HepG2 (cell line): ENCODE measurements around the gene TSN. TPM values are rescaled to one million over a fixed set of nuclear protein-coding genes. Genes with fewer than 3 reads are reported as not detected.

ENCODE experiments used
- BCL3 ChIP-seq: sonication (generic); formaldehyde crosslinking; IDR thresholded peaks from 2 replicates; pipeline ENCODE4 v1.5.1; 2020; ENCODE audit warnings: mild to moderate bottlenecking, missing genetic modification reagents, moderate library complexity
- CBX5 ChIP-seq: sonication (generic); formaldehyde crosslinking; IDR thresholded peaks from 2 replicates; pipeline ENCODE4 v1.4.0; 2020; ENCODE audit warnings: missing genetic modification reagents, borderline replicate concordance
- CREB1 ChIP-seq, 2 experiments: fragments of 450-650 bp in 1 of 2; IDR thresholded peaks; 2 replicates each; pipeline ENCODE4 v1.6.1; 2016 to 2017; ENCODE audit warnings: control low read depth in 1 of 2, mild to moderate bottlenecking in 1 of 2, missing compliant biosample characterization in 1 of 2, missing genetic modification characterization in 1 of 2
- EEA1 ChIP-seq: sonication (generic); formaldehyde crosslinking; IDR thresholded peaks from 2 replicates; pipeline ENCODE4 v1.5.1; 2020; ENCODE audit warnings: mild to moderate bottlenecking, missing genetic modification reagents, borderline replicate concordance
- HMG20B ChIP-seq: conservative IDR thresholded peaks from 2 replicates; pipeline ENCODE4 v1.6.1; 2016; ENCODE audit warnings: missing genetic modification reagents, missing compliant biosample characterization
- HOXA3 ChIP-seq: sonication (generic); formaldehyde crosslinking; IDR thresholded peaks from 2 replicates; pipeline ENCODE4 v1.5.0; 2020; ENCODE audit warnings: missing genetic modification reagents
- KLF16 ChIP-seq, 2 experiments: sonication (generic) in 1 of 2; formaldehyde crosslinking in 1 of 2; IDR thresholded peaks; 2 replicates each; pipeline versions ENCODE4 v1.6.1 to v1.8.0; 2016 to 2023; ENCODE audit warnings: missing genetic modification reagents in 2 of 2, missing compliant biosample characterization in 1 of 2
- KMT2A ChIP-seq: sonication (generic); formaldehyde crosslinking; IDR thresholded peaks from 2 replicates; pipeline ENCODE4 v1.4.0; 2020; ENCODE audit warnings: missing genetic modification reagents
- POLR2AphosphoS2 ChIP-seq: IDR thresholded peaks from 2 replicates; pipeline ENCODE4 v1.6.1; 2011; ENCODE audit warnings: low read depth, low read length, improper control_type of control experiment
- ZNF441 ChIP-seq: sonication (generic); formaldehyde crosslinking; IDR thresholded peaks from 2 replicates; pipeline ENCODE4 v1.7.0; 2021; ENCODE audit warnings: missing genetic modification reagents, borderline replicate concordance
- polyA plus RNA-seq, 8 experiments: library from polyadenylated mRNA; depleted of rRNA in 3 of 8; stranded (reverse) in 7 of 8; unstranded in 1 of 8; fragments of >200 nt; fragmentation: Illumina TruSeq in 4 of 8; extraction: Trizol in 4 of 8; gene quantifications; 2 replicates each; pipeline versions ENCODE4 v1.2.1 to v1.2.3, GENCODE V29; 2011 to 2016; ENCODE audit warnings: low read depth in 4 of 8, missing spikeins in 1 of 8, mixed read lengths in 1 of 8; ENCODE audit not compliant: insufficient read depth in 1 of 8
- total RNA-seq, 5 experiments: library from RNA; depleted of rRNA; stranded (reverse); fragments of >200 nt; fragmentation: Illumina TruSeq; extraction: Trizol; gene quantifications; 2 replicates each; pipeline ENCODE4 v1.2.3, GENCODE V29; 2016; ENCODE audit warnings: low read depth in 1 of 5
- TF ChIP-seq, protein P1 (sequence below): IDR thresholded peaks from 2 replicates; pipeline ENCODE4 v1.6.1; 2016; ENCODE audit warnings: mild to moderate bottlenecking, missing biosample characterization, missing genetic modification reagents
- TF ChIP-seq, protein P2 (sequence below): sonication (generic); formaldehyde crosslinking; IDR thresholded peaks from 2 replicates; pipeline ENCODE4 v1.5.0; 2020; ENCODE audit warnings: mild to moderate bottlenecking, missing genetic modification reagents
- TF ChIP-seq, protein P3 (sequence below): sonication (generic); formaldehyde crosslinking; IDR thresholded peaks from one replicate; pipeline ENCODE4 v1.5.1; 2020; ENCODE audit warnings: mild to moderate bottlenecking, missing genetic modification reagents; ENCODE audit errors: not compliant biosample characterization
- TF ChIP-seq, protein P4 (sequence below): IDR thresholded peaks from 2 replicates; pipeline ENCODE4 v1.6.1; 2016; ENCODE audit warnings: low read depth, borderline replicate concordance

TSN gene
- total and polyA plus RNA-seq, 2 of the 13 experiments (the other 11 are each of a cell fraction or from before 2014, with no cell fraction given): 56.4 to 115 TPM

GRCh38 chr2:121736462-121737336 is 18.8 kb upstream of the TSN start, which contains the start of gene NIFK (continued):
- TF ChIP-seq EEA1 (CRISPR knock-in tag) (0 out of 2 replicates have a peak, but pooled peaks have one; percentile 40), KMT2A (CRISPR knock-in tag) (peak; percentile 82), BCL3 (CRISPR knock-in tag) (peak; percentile 75; the same call in 1 of the 2 replicates), CBX5 (CRISPR knock-in tag) (peak; percentile 39; the same call in 1 of the 2 replicates), ZNF441 (CRISPR knock-in tag) (peak; percentile 78), HOXA3 (CRISPR knock-in tag) (peak; percentile 91), POLR2AphosphoS2 (no peak), HMG20B (no peak), KLF16 (CRISPR knock-in tag; IDR thresholded peaks at IDR 0.05) (peak; percentile 66 to 82; a peak in 2 of 4 replicates), CREB1 (IDR thresholded peaks at IDR 0.05) (peak; percentile 61), CREB1 (CRISPR knock-in tag; IDR thresholded peaks at IDR 0.05) (peak; percentile 44; the same call in 1 of the 2 replicates)
- TF ChIP-seq, protein P1, sequence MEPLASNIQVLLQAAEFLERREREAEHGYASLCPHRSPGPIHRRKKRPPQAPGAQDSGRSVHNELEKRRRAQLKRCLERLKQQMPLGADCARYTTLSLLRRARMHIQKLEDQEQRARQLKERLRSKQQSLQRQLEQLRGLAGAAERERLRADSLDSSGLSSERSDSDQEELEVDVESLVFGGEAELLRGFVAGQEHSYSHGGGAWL (CRISPR knock-in tag): peak; percentile 84
- TF ChIP-seq, protein P2, sequence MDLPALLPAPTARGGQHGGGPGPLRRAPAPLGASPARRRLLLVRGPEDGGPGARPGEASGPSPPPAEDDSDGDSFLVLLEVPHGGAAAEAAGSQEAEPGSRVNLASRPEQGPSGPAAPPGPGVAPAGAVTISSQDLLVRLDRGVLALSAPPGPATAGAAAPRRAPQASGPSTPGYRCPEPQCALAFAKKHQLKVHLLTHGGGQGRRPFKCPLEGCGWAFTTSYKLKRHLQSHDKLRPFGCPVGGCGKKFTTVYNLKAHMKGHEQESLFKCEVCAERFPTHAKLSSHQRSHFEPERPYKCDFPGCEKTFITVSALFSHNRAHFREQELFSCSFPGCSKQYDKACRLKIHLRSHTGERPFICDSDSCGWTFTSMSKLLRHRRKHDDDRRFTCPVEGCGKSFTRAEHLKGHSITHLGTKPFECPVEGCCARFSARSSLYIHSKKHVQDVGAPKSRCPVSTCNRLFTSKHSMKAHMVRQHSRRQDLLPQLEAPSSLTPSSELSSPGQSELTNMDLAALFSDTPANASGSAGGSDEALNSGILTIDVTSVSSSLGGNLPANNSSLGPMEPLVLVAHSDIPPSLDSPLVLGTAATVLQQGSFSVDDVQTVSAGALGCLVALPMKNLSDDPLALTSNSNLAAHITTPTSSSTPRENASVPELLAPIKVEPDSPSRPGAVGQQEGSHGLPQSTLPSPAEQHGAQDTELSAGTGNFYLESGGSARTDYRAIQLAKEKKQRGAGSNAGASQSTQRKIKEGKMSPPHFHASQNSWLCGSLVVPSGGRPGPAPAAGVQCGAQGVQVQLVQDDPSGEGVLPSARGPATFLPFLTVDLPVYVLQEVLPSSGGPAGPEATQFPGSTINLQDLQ (CRISPR knock-in tag): 0 out of 2 replicates have a peak, but pooled peaks have one; percentile 42
- TF ChIP-seq, protein P3, sequence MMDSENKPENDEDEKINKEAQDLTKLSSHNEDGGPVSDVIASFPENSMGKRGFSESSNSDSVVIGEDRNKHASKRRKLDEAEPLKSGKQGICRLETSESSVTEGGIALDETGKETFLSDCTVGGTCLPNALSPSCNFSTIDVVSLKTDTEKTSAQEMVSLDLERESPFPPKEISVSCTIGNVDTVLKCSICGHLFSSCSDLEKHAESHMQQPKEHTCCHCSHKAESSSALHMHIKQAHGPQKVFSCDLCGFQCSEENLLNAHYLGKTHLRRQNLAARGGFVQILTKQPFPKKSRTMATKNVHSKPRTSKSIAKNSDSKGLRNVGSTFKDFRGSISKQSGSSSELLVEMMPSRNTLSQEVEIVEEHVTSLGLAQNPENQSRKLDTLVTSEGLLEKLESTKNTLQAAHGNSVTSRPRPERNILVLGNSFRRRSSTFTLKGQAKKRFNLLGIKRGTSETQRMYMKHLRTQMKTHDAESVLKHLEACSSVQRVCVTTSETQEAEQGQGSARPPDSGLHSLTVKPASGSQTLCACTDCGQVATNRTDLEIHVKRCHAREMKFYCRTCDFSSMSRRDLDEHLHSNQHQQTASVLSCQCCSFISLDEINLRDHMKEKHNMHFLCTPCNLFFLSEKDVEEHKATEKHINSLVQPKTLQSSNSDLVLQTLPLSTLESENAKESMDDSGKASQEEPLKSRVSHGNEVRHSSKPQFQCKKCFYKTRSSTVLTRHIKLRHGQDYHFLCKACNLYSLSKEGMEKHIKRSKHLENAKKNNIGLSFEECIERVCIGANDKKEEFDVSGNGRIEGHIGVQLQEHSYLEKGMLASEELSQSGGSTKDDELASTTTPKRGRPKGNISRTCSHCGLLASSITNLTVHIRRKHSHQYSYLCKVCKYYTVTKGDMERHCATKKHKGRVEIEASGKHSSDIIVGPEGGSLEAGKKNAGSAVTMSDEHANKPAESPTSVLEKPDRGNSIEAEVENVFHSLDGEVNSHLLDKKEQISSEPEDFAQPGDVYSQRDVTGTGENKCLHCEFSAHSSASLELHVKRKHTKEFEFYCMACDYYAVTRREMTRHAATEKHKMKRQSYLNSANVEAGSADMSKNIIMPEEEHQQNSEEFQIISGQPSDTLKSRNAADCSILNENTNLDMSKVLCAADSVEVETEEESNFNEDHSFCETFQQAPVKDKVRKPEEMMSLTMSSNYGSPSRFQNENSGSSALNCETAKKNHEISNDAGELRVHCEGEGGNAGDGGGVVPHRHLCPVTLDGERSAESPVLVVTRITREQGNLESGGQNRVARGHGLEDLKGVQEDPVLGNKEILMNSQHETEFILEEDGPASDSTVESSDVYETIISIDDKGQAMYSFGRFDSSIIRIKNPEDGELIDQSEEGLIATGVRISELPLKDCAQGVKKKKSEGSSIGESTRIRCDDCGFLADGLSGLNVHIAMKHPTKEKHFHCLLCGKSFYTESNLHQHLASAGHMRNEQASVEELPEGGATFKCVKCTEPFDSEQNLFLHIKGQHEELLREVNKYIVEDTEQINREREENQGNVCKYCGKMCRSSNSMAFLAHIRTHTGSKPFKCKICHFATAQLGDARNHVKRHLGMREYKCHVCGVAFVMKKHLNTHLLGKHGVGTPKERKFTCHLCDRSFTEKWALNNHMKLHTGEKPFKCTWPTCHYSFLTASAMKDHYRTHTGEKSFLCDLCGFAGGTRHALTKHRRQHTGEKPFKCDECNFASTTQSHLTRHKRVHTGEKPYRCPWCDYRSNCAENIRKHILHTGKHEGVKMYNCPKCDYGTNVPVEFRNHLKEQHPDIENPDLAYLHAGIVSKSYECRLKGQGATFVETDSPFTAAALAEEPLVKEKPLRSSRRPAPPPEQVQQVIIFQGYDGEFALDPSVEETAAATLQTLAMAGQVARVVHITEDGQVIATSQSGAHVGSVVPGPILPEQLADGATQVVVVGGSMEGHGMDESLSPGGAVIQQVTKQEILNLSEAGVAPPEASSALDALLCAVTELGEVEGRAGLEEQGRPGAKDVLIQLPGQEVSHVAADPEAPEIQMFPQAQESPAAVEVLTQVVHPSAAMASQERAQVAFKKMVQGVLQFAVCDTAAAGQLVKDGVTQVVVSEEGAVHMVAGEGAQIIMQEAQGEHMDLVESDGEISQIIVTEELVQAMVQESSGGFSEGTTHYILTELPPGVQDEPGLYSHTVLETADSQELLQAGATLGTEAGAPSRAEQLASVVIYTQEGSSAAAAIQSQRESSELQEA: peak; percentile 82
- TF ChIP-seq, protein P4, sequence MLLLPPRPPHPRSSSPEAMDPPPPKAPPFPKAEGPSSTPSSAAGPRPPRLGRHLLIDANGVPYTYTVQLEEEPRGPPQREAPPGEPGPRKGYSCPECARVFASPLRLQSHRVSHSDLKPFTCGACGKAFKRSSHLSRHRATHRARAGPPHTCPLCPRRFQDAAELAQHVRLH: peak; percentile 75; the same call in 1 of the 2 replicates
